Activated CD4-positive, alpha-beta T cell treated with anti-CD3 and anti-CD28 coated beads, Interleukin-10, Interleukin-2, amounts not matched to agents 100 ng/mL and 50 ng/mL, durations not matched to agents 16 hours and 8 hours (primary cell): ENCODE data around the gene CYSTM1.
"Not testable (repeated sequence)": the region's sequence is repeated elsewhere in the genome, so short reads cannot be mapped to it uniquely, and the experiment has no call there.

Experiments
- DNase-seq: peaks from one replicate; pipeline ENCODE4 v3.0.0-alpha.2; 2020

CYSTM1 gene

GRCh38 chr5:140178482-140179116 lies 3.6 kb downstream of the CYSTM1 start:
- DNase-seq: no peak

GRCh38 chr5:140181002-140181483 lies 6.1 kb downstream of the CYSTM1 start:
- DNase-seq: no peak

- DNase-seq: no peak
Measured at GRCh38 chr5:140181525-140181924, 6.5 kb downstream of the CYSTM1 start.

GRCh38 chr5:140182075-140182711 lies 7.2 kb downstream of the CYSTM1 start:
- DNase-seq: no peak

- no peak for DNase-seq
Measured at GRCh38 chr5:140182803-140183367, 7.9 kb downstream of the CYSTM1 start.

- no peak for DNase-seq
Measured at GRCh38 chr5:140185409-140185808, 10.4 kb downstream of the CYSTM1 start.

- no peak for DNase-seq
Measured at GRCh38 chr5:140186267-140186671, 11.3 kb downstream of the CYSTM1 start.

GRCh38 chr5:140189253-140189652 lies 14.3 kb downstream of the CYSTM1 start:
- DNase-seq: no peak

- no peak for DNase-seq
Measured at GRCh38 chr5:140189977-140190871, 15.2 kb downstream of the CYSTM1 start.

- no peak for DNase-seq
Measured at GRCh38 chr5:140190872-140191218, 15.9 kb downstream of the CYSTM1 start.

- DNase-seq: no peak
Measured at GRCh38 chr5:140192715-140193430, 17.9 kb downstream of the CYSTM1 start.

- DNase-seq: no peak
Measured at GRCh38 chr5:140194662-140195061, 19.7 kb downstream of the CYSTM1 start.

- no peak for DNase-seq
Measured at GRCh38 chr5:140196115-140196814, 21.3 kb downstream of the CYSTM1 start.

GRCh38 chr5:140197023-140197422 lies 22.0 kb downstream of the CYSTM1 start:
- DNase-seq: no peak

- DNase-seq: not testable (repeated sequence)
Measured at GRCh38 chr5:140198915-140199314, 23.9 kb downstream of the CYSTM1 start.

- no peak for DNase-seq
Measured at GRCh38 chr5:140202078-140202477, 27.1 kb downstream of the CYSTM1 start.

GRCh38 chr5:140202610-140203009 lies 27.6 kb downstream of the CYSTM1 start:
- no peak for DNase-seq

- no peak for DNase-seq
Measured at GRCh38 chr5:140205216-140205615, 30.2 kb downstream of the CYSTM1 start.

- no peak for DNase-seq
Measured at GRCh38 chr5:140205952-140206351, 31.0 kb downstream of the CYSTM1 start.

GRCh38 chr5:140207250-140207964 lies 32.4 kb downstream of the CYSTM1 start:
- no peak for DNase-seq

- DNase-seq: no peak
Measured at GRCh38 chr5:140208065-140208464, 33.1 kb downstream of the CYSTM1 start.
